HG03064 (cell line): ENCODE measurements around the gene CHD2.
"Not testable (repeated sequence)": the region's sequence is repeated elsewhere in the genome, so short reads cannot be mapped to it uniquely, and the experiment has no call there.

Experiments used
- ATAC-seq: cut with Tn5 transposase; IDR thresholded peaks from one replicate; pipeline ENCODE4 v1.9.1; 2021; ENCODE audit warnings: low read depth; ENCODE audit not compliant: unreplicated experiment

Gene CHD2

DNA sequence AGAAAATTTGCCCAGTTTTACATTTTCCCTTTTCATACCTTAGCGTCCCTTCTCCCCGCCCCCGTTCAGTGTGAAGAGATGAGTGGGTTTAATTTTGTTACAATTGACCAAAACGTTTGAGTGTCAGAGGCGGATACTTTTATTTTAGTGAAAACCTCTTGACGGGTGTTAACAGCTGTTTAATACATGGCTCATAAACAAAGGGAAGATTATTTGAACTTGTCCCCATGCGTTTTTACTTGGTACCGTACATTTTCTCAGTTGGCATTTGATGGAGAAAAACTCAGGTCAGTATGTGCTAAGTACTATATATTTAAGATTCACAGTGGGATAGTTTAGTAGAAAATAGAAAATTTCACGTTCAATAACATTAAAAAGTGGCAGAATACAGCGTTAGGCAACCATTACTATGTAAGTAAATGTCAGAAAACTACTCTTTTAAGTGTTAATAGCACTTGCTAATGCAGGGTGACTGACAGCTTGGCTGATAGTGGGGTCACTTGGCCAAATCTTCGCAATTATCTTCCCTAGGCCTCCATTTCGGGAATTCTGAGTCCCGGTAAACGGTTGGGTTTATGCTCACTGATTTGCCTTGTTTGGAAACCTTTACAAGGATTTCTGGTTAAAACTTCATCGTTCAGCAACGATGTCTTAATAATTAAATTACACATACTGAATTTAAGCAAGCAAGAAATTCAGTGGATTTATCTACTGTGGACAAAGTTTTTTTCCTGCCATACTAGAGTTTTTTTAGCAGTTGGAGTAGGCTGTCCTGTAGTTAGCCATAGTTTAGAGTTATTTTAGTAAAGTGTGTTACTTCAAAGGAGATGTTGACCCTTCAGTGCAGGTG, 4.8 kb downstream of the CHD2 start:
- ATAC-seq, result no peak

DNA sequence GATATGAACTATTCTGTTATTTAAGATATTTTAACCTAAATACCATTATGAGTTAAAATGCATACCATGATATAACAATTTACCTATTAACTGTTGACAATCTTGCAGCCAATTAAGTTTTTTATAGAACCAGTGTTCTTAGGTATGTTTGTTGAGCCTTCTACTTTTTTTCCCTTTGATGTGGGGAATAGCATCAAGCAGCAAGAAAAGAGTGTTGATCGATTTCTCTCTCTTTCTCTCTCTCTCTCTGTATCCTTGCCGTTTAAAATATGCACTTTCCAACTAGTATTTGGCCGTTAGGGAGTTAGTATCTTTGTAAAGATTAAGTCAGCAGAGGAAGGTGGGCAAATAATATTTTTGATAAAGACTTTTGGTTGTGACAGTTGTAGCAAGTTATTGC, 5.9 kb downstream of the CHD2 start:
- no peak for ATAC-seq

DNA sequence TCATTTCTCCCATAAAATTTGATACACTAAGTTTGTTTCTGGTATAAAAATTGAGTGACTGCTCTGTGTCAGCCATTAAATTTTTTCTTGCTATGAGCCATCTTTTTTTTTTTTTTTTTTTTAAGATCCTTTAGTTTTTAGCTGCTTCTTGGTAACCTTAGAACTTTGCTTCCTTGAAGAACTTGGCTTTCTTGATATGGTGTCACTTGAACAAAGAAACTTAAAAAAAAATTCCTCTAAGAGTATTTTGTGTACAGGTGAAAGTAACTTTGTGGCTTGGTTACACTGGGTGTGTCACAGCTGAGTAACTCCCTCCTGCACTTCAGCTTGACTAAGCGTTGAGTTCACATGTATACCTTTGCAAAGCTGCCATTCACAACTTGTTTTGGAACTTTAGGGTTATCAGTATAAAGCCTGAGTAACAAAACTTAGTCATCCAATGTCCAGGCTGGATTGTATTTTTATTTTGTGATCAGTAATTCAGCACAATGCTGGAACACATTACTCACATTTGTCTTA, 6.5 kb downstream of the CHD2 start:
- peak; percentile 31 for ATAC-seq

DNA sequence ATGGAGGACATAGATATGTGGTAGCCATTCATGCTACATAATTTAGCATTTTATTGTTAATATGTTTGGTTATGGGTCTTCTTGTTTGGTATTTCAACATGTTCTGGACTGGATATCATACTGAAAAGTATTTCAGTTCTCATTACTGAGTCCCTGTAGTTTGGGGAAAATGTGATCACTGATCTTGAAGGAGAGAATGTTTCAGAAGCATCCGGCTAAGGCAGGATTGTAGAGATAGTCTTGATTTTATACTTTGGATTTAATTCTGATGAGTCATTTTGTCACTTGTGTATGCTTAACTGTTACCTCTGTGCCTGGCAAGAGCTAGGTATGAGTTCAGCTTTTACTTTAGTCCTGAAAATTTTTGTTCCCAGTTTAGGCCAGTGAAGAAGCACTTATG, 7.1 kb downstream of the CHD2 start:
- no peak for ATAC-seq

DNA sequence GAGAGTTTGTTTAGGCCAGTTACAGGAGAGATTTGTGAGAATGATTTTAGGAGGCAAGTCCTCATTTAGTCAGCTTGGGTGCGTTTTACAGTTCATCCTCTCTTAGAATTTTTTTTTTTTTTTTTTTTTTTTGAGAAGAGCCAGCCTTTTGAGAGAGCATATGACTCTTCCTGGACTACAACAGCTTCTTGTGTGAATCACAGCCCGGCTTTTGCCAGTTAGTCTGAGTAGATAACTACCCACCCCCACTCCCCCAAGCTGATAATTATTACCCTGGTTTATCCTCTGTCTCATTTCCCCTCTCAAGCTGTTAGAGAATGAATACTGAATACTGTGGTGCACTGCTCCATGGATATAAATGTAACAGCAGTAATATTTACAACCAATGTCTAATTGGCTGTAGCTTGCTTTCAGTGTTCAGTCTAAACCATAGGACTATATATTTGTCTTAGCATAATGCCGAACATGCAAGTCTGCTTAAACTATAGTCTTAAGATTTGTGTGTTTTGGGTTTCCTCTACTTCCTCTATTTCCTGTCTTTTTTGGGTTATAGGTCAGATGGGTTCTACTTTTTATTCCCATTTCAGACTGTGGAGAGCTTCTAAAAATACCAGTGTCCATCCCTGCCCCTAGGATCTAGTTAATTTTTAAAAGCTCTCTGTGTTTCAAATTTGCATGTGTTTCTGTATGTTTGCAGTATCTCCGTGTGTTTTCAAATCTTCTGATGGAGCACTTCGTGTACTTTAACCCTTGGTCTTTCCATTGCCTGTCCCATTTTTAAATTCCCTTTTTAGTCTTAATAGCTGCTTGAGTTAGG, 8.0 kb downstream of the CHD2 start:
- no peak for ATAC-seq

- no peak for ATAC-seq
Measured at GRCh38 chr15:92908713-92909057, 8.6 kb downstream of the CHD2 start.

DNA sequence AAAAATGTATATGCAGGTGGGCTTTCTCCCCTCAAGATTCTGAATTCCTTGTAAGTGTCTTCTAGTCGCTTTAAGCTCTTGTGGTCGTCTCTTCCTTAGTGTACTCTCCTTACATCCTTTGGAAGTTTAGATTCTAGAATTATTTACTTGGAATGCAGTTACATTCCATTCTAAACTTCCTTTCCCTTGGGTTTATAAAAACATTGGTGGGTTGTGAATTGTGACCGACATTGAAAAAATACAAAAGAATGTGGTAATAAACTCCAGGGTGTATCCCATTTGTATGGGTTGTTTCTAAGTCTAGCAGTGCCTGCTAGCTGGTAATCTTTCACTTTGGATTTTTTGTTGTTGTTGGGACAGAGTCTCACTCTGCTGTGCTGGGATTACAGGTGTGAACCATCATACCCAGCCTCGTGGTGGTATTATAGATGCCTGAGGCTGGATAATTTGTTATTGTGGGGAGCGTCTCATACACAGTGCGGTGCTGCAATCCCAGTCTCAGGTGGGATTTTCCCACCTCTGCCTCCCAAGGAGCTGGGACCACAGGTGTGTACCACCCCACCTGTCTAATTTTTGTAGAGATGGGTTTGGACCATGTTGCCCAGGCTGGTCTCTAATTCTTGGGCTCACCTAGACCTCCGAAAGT, 9.1 kb downstream of the CHD2 start:
- ATAC-seq, result no peak

DNA sequence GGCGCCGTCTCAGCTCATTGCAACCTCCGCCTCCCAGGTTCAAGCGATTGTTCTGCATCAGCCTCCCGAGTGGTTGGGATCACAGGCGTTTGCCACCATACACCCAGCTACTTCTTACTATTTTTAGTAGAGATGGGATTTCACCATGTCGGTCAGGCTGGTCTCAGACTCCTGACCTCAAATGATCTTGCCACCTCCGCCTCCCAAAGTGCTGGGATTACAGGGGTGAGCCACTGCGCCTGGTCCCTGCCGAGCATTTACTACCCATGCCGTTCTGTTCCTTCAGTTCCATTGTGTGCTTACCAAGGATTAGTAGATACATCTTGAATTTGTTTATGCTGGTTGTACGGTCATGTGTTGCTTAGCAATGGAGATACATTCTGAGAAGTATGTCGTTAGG, 10.3 kb downstream of the CHD2 start:
- ATAC-seq, result no peak

DNA sequence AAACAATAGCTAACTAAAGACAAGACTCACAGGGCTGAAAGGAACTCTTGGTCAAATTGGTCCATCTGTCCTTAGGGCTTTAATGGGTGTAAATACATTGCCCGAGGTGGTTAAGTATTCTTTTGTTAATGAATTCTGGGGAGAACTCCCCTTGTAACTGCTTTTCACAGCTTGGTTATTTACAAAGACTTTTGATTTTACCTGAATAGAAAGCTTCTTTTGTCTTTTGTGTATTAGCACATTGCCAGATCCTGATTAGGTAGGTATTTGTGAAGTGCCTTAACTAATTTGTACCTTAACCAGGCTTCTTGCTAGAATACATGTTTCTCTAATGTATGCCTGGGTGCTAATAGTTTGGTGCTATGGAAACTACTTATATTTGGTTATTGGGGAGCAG, 14.0 kb downstream of the CHD2 start:
- no peak for ATAC-seq

DNA sequence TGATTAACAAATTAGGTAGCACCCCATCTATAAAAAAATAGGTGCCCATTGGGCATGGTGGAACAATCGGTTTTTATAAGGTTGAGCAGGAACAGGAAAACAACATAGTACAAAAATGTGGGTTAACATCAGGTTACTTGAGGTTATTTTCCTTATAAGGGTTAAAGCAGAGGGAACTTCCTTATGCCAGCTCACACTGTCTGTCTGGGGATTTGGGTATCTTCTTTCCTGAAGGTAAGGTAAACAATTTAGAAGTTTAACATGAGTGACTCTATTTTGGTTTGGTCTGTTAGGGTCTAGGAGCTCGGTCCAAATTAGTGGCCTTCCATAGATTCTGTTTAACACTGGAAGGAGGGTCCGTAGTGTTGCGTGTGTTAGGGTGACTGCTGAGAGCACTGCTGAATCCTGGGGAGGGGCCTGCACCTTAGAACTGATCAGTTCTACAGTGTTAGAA, 14.7 kb downstream of the CHD2 start:
- ATAC-seq, result peak; percentile 54

DNA sequence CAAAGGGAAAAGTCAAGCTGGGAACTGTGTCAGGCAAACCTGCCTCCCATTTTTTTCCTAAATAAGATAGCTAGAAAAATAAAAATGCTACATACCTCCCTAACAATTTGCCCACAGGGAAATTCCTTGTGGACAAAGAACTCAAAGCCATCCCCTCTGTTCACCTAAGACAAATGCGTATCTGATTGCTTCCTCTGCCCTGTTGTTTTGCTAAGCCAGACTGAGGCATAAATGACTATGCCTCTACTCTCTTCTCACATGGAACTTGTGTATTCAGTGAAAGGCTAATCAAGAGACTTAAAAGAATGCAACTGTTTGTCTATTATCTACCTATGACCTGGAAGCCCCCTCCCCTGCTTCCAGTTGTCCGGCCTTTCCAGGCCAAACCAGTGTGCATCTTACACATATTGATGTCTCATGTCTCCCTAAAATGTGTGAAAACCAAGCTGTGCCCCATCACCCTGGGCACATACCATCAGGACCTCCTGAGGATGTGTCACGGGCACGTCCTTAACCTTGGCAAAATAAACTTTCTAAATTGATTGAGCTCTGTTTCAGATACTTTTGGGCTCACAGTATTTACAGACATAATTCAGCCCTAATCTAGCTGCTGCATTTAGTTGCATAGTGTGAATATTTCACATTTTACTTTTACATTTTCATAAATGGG, 15.8 kb downstream of the CHD2 start:
- ATAC-seq, result no peak

- ATAC-seq, result no peak
Measured at GRCh38 chr15:92917598-92918407, 17.7 kb downstream of the CHD2 start.

DNA sequence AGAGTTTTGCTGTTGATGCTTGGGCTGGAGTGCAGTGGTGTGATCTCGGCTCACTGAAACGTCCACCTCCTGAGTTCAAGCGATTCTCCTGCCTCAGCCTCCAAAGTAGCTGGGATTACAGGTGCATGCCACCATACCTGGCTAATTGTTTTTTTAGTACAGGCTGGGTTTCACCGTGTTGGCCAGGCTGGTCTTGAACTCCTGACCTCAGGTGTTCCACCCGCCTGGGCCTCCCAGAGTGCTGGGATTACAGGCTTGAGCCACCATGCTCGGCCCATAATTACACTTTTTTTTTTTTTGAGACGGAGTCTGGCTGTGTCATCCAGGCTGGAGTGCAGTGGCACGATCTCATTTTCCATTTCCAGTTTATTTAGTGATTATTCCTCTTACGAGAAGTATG, 18.8 kb downstream of the CHD2 start:
- not testable (repeated sequence) for ATAC-seq

DNA sequence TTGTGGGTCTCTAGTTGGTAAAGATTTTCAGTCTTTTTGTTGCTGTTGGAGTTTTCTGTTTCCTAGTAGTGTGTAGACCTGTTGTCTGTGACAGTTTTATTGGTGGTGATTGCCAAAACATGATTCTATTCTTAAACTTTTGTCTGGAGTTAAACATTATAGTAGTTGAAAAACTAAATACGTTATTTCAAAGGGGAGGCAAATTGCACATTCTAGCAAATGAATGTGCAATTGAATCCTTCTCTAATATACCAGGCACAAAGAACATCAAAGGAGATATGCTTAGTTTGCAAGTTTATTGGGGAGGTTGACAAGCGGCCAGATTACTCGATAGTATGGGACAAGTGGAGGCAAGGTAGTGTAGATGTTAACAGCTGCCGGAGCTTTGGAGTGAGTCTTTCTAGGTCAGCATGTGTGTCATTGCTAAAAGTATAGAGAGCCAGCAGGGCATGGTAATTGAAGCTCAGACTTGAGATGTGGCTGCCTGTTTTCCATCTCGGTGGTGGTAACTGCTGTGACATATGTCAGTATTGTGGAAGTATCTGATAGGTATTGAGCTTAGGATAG, 20.6 kb downstream of the CHD2 start:
- no peak for ATAC-seq

- no peak for ATAC-seq
Measured at GRCh38 chr15:92921215-92922131, 21.3 kb downstream of the CHD2 start.

GRCh38 chr15:92922418-92923002, 22.4 kb downstream of the CHD2 start:
- ATAC-seq, result no peak

DNA sequence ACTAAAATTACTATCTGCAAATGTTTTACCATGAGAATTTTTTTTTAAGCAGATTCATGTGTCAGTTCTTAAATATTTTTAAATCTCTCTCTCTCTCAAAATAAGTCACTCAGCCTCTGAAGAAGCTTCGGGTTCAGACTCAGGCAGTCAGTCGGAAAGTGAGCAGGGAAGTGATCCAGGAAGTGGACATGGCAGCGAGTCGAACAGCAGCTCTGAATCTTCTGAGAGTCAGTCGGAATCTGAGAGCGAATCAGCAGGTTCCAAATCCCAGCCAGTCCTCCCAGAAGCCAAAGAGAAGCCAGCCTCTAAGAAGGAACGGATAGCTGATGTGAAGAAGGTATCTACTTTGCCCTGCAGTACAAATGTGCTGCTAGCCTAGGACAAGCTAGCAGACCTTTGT, 24.1 kb downstream of the CHD2 start:
- ATAC-seq, result no peak

- ATAC-seq, result no peak
Measured at GRCh38 chr15:92925454-92925853, 25.3 kb downstream of the CHD2 start.
